Nephron progenitor cell (in vitro differentiated cells): ENCODE results near the gene MORF4L2.

ENCODE experiments used
- DNase-seq: peaks from one replicate; pipeline ENCODE4 v3.0.0; 2021
- H3K27ac Mint-ChIP-seq: 2 replicates; pipeline ENCODE4 v1.8.0; 2021; ENCODE audit warnings: mild to moderate bottlenecking, moderate library complexity, mixed read lengths
- H3K27me3 Mint-ChIP-seq: 2 replicates; pipeline ENCODE4 v1.8.0; 2021; ENCODE audit warnings: mild to moderate bottlenecking, low read depth, mixed read lengths; ENCODE audit not compliant: poor library complexity
- H3K36me3 Mint-ChIP-seq: 2 replicates; pipeline ENCODE4 v1.8.0; 2021; ENCODE audit warnings: low read depth, mixed read lengths
- H3K4me1 Mint-ChIP-seq: 2 replicates; pipeline ENCODE4 v1.8.0; 2021; ENCODE audit warnings: mixed read lengths
- H3K4me3 Mint-ChIP-seq: 2 replicates; pipeline ENCODE4 v1.8.0; 2021; ENCODE audit warnings: mild to moderate bottlenecking, moderate library complexity, mixed read lengths
- H3K9me3 Mint-ChIP-seq: 2 replicates; pipeline ENCODE4 v1.8.0; 2021; ENCODE audit warnings: mild to moderate bottlenecking, moderate library complexity, mixed read lengths
- TF ChIP-seq, protein P1 (sequence below): fragments of 200-600 bp; sonication (generic); IDR thresholded peaks from 2 replicates; pipeline ENCODE4 v1.5.0; 2021; ENCODE audit warnings: antibody characterized with exemption

MORF4L2 gene

GRCh38 chrX:103630171-103630511, 56.4 kb downstream of the MORF4L2 start:
- H3K9me3 Mint-ChIP-seq = no peaks in the 10 kb centered on the region
- no peak for DNase-seq
- peak overlapping the region; percentile 86 for H3K4me3 Mint-ChIP-seq
- TF ChIP-seq, protein P1, sequence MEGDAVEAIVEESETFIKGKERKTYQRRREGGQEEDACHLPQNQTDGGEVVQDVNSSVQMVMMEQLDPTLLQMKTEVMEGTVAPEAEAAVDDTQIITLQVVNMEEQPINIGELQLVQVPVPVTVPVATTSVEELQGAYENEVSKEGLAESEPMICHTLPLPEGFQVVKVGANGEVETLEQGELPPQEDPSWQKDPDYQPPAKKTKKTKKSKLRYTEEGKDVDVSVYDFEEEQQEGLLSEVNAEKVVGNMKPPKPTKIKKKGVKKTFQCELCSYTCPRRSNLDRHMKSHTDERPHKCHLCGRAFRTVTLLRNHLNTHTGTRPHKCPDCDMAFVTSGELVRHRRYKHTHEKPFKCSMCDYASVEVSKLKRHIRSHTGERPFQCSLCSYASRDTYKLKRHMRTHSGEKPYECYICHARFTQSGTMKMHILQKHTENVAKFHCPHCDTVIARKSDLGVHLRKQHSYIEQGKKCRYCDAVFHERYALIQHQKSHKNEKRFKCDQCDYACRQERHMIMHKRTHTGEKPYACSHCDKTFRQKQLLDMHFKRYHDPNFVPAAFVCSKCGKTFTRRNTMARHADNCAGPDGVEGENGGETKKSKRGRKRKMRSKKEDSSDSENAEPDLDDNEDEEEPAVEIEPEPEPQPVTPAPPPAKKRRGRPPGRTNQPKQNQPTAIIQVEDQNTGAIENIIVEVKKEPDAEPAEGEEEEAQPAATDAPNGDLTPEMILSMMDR = no peak
- peaks cover 25% of the 10 kb centered on the region for H3K4me1 Mint-ChIP-seq
- no peaks in the 10 kb centered on the region for H3K36me3 Mint-ChIP-seq
- no peak overlapping the region for H3K27ac Mint-ChIP-seq
- no peaks in the 10 kb centered on the region for H3K27me3 Mint-ChIP-seq

DNA sequence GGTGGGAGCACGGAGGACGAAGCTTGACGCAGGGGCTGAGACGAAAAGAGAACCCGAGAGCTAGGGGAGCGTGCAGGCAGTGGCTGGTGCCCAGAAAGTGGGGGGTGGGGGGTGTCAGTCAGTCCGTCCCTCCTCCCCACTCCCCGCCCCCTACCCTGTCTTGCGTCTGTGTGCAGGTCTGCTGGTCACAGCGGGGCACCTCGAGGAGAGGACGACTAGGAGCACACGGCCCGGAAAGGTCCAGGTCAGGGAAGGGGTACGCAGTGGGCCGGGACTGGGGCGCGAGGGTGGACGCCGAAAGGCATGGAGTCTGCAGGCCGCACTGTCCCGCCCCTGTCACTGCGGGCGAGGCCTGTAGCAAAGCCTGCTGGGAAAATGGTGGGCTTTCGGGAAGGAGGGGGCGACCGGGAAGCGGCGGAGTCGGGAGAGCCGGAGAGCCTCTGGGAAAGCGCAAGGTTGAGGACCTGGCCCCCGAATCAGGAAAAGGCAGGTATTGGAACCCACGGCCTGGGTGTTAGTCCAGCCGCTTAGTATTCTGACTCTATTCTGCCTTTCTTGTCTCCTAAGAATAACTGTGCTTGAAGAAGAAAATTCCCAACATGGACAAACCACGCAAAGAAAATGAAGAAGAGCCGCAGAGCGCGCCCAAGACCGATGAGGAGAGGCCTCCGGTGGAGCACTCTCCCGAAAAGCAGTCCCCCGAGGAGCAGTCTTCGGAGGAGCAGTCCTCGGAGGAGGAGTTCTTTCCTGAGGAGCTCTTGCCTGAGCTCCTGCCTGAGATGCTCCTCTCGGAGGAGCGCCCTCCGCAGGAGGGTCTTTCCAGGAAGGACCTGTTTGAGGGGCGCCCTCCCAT, 57.0 kb downstream of the MORF4L2 start:
- TF ChIP-seq, protein P1 = peak; percentile 18
- H3K4me3 Mint-ChIP-seq = peak overlapping the region; percentile 86
- peak; percentile 70 for DNase-seq
- H3K4me1 Mint-ChIP-seq = peaks cover 27% of the 10 kb centered on the region
- H3K27me3 Mint-ChIP-seq = no peaks in the 10 kb centered on the region
- peak overlapping the region; percentile 95 for H3K27ac Mint-ChIP-seq
- H3K9me3 Mint-ChIP-seq = peaks cover under 1% of the 10 kb centered on the region
- no peaks in the 10 kb centered on the region for H3K36me3 Mint-ChIP-seq

DNA sequence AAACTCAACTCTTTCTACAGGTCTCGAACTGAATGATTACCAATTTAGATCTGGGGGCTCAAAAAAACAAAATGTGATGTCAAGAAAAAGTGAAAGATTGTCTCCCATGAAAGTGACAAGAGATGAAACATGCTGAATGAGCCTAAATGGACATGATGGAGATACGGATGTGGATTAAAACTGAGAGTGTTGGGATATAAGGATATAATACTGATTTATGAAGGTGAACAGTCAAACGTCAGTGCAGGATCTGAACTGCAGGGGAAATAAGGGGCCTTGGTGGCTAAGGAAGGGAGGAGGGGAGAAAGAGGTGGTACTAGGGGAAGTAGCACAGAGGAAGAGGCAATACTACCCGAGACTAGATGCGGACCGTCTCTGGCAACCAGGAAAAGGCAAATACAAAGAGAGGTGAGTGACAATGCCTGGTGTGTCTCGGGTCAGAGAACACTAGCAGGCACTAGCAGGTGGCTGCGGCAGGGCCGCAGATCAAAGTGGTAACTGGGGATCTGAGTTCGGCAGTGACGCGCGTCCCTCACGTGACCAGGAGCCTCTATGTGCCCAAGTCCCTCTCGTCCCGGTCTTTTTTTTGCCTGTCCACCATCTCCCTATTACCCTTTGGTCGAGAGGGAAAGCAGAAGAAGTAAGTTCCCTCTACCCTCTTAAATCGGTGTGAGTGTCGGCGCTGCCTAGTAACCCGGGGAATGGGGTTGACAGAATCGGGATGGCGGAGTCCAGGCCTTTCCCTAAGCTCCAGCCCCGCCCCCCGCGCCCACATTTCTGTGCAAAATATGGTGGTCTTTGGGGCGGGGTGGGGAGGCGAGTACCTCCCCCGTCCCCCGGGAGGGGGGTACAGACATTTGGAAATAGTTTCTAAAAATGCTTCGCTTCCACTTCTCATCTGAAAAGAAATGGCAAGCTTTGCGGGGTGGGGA, 57.8 kb downstream of the MORF4L2 start, which contains the start of gene TCEAL1:
TCEAL1 (plus strand) TSS at position 590 of the 932 bp plus-strand sequence. CDS start 942 bp downstream, outside the sequence.
- peak within 1 kb of the TSS; percentile 95 for H3K27ac Mint-ChIP-seq
- H3K4me1 Mint-ChIP-seq = peaks cover 36% of the 10 kb centered on the region
- peaks cover 3% of the 10 kb centered on the region for H3K9me3 Mint-ChIP-seq
- peak; percentile 46 for DNase-seq
- H3K4me3 Mint-ChIP-seq = peak within 1 kb of the TSS; percentile 86
- TF ChIP-seq, protein P1 = no peak
- H3K36me3 Mint-ChIP-seq = no peaks in the 10 kb centered on the region
- no peaks in the 10 kb centered on the region for H3K27me3 Mint-ChIP-seq

DNA sequence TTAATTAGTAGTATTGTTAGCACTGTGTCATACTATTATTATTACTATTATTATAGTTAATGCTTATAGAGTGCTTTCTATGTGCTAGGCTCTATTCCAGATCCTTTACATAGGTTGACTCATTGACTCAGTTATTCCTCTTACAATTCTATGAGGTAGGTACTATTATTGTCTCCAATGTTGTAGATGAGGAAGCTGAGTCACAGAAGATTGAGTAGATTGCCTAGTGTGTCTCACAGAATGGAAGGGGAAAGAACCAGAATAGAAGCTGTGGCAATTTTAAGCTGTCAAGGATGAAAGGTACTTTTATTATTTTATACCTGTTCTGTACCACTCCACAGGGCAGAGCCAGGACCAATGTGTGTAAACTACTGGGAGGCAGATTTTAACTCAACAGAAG, 59.6 kb downstream of the MORF4L2 start:
- H3K4me1 Mint-ChIP-seq = peaks cover 39% of the 10 kb centered on the region
- no peak for DNase-seq
- H3K27ac Mint-ChIP-seq = no peak overlapping the region
- TF ChIP-seq, protein P1 = no peak
- no peak overlapping the region for H3K4me3 Mint-ChIP-seq
- H3K27me3 Mint-ChIP-seq = no peaks in the 10 kb centered on the region
- H3K9me3 Mint-ChIP-seq = peaks cover 3% of the 10 kb centered on the region
- H3K36me3 Mint-ChIP-seq = no peaks in the 10 kb centered on the region
